GM18873 (cell line): ENCODE results near the gene CDKN2B-AS1.

Source experiments
- ATAC-seq: cut with Tn5 transposase; IDR thresholded peaks from one replicate; pipeline ENCODE4 v1.9.1; 2021; ENCODE audit warnings: mild to moderate bottlenecking, moderate library complexity, moderate number of reproducible peaks; ENCODE audit not compliant: unreplicated experiment, low FRiP score

The CDKN2B-AS1 gene

DNA sequence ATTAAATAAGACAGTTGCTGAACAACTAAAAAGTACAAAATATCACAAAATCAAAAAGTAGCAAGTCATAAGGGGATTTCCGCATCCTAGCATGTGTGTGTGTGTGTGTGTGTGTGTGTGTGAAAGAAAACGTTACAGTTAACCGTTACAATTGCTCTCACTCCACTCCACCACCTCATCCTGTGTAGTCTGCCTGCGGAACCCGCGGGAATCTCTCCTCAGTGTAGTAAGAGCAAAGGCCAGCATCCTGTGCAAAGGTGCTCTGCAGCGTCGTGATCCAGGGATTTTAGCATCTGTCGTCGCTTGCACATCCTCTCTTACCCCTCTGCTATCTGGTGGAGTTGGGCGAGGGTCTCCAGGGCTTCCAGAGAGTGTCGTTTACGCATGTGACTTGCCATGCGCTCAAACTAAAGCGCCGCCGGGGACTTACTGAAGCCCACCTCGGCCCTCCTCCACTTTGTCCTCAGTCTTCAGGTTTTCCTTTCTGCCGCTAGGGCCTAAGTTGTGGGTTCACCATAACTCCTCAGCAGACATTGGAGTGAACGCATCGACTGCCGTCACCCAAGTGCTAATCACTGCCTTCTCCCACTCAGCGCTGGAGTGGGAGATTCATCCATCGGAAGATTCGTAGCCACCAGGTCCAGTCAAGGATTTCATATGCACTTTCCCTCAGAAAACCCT, 10.6 kb downstream of the CDKN2B-AS1 start:
- no peak for ATAC-seq

DNA sequence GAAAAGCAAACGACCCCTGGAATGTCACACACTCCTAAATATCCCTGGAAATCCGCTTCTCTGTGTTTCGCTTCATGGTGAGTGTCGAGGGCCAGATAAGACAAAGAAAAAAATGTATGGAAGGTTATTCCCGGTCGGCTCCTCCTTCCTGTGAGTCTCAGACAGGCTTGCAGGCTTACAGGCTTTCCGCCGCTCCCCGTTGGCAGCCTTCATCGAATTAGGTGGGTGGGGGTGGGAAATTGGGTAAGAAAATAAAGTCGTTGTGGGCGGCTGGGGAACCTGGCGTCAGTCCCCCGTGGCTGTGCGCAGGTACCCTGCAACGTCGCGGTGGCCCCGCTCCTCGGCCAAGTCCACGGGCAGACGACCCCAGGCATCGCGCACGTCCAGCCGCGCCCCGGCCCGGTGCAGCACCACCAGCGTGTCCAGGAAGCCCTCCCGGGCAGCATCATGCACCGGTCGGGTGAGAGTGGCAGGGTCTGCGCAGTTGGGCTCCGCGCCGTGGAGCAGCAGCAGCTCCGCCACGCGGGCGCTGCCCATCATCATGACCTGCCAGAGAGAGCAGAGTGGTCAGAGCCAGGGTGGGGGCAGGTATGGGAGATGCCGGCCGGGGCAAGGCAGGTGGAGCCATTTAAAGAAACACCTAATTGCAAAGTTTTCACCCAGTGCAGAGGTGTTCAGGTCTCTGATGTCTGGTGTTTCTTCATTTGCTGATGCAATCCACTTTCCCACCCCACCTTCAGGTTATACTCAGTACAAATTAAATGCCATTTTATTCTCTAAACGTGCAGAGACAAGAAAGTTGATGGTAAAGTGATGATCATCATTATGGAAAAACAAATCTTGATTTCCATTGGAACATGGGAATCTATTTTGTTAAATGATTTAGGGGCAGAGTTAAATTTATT, 11.4 kb downstream of the CDKN2B-AS1 start:
- ATAC-seq: no peak

DNA sequence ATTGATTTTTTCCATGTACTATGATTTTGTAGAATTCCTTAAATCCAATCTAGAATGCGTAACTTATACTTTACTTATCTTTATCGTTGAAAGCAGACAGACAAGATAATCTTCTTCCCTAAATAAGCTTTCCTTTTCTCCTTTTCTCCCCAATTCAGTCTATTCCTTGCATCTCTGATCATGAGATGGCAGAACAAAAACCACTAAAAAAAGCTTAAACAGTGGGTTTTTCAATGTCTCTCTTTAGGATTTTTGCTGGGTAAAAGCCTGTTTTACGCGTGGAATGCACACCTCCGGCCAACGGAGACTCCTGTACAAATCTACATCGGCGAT, 13.8 kb downstream of the CDKN2B-AS1 start:
- ATAC-seq: no peak

DNA sequence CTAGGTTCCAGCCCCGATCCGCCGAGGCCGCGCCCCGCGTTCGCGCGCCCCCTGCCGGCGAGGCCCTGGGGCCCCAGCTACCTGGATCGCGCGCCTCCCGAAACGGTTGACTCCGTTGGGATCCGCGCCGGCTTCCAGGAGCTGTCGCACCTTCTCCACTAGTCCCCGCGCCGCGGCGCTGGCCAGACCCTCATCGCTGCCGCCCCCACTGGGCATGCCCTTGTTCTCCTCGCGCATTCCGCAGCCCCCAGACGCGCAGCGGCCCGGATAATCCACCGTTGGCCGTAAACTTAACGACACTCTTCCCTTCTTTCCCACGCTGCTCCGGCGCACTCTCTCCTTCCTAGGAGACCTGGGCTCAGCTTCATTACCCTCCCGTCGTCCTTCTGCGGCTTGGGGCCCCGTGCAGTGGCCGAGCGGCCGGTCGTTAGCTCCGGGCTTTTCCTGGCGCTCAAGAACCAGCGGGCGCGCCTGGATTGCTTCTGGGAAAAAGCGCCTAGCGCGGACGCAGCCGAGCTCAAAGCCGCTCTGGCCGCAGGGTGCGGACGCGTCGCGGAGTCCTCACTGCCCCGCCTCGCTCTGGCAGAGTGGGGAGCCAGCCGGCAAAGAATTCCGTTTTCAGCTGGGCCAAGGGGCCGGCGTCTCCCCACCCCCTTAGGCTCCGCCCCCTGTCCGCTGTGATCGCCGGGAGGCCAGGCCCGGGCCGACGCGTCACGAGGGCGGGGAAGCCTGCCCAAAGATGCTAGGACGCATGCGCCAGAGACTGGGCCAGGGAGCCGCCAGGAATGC, 14.3 kb downstream of the CDKN2B-AS1 start, which contains the start of gene CDKN2B:
TSS of gene CDKN2B (minus strand) at position 589 of the 789 bp plus-strand sequence. CDS start at position 237, 352 bp downstream.
- peak; percentile 86 for ATAC-seq

DNA sequence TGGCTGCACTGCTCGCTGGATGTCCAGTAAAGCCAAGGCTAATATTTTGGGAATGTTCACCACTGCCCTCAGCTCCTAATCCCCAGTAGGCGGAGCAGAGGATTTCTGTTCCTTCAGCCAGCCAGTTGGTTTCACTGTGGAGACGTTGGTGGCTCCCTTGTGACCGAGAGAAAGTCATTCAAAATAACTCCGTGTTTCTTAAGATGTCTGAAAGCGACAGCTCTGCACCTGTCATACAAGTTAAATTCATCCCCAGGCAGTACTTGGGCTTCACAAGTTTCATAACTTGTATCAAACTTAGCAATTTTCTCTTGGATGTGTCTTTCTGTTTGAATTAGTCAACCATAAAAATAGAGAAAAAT, 14.9 kb downstream of the CDKN2B-AS1 start:
- peak; percentile 39 for ATAC-seq

DNA sequence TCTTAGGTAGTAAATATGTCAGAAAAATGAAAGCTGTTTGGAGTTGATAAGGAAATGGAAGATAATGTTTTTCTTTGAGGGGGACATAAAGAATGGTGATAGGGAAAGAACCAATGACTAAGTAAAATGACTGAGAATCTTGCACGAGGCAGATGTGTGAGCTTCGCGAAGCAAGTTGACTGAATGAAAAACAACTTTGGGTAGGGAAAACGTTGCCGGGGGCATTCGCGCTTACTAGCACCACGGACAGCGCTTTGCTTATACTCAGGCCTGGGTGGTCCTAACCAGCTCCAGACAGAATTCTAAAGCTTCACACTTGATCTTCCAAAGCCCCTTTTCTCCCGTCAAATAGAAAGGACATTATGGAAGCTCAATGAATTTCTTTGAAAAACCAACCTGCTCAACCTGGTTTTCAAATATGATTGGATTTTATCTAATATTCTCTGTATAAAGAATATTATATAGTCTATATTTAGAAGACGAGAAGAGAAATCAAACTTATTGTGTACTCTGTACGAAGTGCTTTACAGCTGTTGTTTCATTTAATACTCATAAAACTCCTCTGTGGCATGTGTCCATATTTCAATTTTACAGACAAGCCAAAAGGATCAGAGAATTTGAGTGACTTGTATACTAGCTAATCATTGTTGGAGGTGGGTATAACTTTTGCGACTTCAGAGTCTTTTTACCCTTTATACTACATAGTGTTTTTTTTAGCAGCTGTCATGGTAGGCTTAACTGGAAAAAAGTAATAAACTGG, 16.5 kb downstream of the CDKN2B-AS1 start:
- ATAC-seq: no peak

DNA sequence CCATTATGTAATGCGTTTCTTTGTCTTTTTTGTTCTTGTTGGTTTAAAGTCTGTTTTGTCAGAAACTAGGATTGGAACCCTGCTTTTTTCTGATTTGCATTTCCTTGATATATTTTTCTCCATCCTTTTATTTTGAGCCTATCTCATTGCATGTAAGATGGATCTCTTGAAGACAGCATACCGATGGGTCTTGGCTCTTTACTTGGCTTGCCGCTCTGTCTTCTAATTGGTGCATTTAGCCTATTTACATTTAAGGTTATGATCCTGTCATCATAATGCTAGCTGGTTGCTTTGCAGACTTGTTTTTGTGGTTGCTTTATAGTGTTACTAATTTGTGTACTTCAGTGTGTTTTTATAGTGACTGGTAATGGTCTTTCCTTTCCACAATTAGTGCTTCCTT, 27.8 kb downstream of the CDKN2B-AS1 start:
- no peak for ATAC-seq

DNA sequence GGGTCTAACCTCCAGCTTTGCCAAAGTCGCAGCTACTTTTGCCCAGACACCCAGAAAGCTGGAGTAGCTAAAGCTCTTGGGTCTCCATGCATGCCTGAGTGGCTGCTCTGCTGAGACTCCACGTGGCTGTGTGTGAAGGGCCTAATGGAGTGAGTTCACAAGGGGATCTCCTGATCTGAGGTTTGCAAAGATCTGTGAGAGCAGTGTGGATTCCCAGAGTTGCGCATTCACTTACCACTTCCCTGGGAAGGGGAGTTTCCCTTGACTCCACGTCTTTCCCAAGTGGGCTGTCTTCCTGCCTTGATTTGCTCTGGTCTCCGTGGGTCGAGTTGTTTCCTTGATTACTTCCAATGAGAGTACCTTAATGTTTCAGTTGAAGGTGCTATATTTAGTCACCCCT, 32.1 kb downstream of the CDKN2B-AS1 start:
- no peak for ATAC-seq

DNA sequence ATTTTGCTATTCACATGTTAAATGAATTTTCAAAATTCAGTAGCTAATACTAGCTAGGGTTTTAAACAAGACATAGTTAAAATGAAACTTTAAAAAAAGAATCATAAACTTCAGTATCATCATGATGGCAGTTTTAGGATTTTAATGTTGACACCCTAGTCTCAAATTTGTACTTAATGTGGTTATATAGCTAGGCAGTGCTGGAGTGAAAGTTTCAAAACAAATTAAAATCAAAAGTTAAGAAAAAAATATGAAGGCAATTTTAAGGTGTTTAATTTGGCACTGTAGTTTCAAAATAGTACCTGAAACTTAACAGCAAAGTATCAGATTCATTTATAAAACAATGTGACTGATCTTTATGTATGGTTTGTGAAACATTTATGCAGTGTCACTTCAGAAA, 33.8 kb downstream of the CDKN2B-AS1 start:
- ATAC-seq: no peak

DNA sequence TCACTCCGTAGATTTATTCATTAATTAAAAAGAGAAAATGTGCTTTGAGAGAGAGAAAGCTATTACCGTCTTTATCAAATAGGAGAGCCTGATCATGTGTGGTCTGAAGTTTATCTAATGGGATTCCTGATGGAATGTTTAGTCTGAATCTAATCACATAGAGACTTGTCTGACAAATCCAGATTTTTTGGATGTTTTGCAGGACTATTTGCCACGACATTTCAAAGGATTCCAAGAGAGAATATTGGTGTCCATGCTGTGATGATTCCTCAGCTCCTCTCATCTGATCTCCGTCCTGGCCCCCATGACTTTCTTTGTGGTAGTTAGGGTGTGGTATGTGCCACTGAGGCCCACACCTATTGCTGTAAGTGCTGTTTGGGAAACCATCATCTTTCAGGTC, 34.6 kb downstream of the CDKN2B-AS1 start:
- no peak for ATAC-seq

DNA sequence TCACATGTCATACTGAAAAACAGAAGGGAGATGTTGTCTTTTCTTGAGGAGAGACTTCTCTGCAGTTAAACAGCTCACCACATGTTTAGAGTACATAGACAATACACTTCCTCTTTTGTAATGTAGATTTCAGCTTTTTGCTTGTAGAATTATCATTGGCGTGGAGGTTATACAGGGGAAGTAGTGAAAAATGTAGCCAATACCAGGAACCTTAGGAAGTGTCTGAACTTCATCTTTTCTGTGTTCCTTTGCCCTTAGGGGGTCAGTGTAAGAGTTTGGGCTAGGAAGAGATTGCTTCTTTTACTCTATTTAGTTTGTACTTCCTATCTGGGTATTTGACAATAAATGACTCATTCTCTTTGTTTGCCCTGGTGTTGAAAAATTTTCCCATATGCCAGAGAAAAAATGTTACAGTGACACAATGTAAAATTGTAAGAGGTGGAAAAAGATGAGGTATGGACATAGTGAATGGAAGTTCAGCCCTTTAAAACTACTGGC, 35.6 kb downstream of the CDKN2B-AS1 start:
- ATAC-seq: peak; percentile 63

DNA sequence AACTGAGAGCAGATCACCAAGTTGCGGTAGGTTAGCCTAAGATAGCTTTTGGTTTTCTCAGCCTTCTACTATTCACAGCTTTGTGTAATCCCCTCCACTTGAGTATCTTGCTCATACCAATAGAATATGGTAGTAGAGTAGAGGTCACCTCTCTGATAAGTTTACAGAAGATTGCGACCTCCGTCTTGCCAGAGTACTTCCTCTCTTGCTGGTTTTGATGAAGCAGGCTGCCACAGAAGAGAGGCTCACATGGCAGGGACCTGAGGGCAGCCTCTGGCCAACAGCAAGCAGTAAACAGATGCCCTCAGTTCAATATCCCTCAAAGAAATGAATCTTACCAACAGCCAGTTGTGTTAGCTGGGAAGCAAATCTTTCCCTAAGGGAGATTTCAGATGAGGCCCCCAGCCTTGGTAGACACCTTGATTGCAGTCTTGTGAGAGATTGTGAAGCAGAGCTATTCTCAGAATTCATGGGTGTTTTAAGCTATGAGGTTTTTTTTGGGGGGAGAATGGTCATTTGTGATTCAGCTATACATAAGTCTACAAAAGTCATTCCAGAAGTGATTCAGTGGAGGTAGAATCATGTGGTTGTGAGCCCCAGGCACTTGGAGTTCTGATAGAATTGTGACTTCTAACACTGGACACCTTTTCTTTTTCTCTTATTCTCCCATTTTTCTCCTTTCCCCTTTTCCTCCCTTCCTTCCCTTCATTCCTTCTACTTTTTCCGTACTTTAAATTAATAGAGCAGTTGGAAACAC, 37.2 kb downstream of the CDKN2B-AS1 start:
- ATAC-seq: no peak

DNA sequence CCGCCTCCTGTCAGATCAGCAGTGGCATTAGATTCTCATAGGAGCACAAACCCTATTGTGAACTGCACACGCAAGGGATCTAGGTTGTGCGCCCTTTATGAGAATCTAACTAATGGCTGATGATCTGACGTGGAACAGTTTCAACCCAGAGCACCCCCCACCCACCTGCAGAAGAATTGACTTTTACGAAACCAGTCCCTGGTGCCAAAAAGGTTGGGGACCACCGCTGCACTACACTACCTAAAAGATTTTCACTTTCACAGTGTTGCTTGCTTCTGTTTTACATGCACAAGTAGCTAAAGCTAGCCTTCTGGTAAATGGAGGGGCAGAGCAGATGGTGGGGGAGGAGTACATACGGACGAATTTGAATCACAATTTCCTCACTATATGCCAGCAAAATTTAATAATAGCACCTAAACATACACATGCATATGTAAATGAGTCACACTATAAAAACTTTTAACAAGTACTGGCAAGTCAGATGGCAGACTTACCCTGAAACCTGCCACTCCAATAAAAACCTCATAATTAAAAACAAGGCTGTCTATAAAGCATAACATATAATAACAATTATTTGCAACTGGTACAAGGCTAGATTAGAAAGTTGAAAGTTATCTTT, 38.5 kb downstream of the CDKN2B-AS1 start:
- no peak for ATAC-seq

DNA sequence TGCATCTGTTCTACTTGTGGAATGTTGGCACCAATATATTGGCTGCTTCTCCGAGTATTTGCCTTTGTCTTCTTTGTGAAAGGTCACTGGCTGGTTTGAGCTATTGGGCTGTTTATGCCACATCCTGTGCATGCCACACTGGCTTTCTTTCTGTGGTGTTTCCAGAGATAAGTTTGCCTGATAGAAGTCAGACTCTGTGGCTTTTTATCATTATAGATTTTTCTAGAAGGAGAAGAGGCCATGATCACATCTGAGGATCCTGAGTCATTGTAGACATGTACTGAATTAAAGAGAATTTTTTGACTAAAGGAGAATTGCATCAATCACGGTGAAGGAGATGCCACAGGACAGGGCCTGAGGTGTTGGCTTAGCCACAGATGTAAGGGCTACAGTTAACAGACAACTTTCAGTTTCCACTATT, 41.0 kb downstream of the CDKN2B-AS1 start:
- ATAC-seq: no peak

DNA sequence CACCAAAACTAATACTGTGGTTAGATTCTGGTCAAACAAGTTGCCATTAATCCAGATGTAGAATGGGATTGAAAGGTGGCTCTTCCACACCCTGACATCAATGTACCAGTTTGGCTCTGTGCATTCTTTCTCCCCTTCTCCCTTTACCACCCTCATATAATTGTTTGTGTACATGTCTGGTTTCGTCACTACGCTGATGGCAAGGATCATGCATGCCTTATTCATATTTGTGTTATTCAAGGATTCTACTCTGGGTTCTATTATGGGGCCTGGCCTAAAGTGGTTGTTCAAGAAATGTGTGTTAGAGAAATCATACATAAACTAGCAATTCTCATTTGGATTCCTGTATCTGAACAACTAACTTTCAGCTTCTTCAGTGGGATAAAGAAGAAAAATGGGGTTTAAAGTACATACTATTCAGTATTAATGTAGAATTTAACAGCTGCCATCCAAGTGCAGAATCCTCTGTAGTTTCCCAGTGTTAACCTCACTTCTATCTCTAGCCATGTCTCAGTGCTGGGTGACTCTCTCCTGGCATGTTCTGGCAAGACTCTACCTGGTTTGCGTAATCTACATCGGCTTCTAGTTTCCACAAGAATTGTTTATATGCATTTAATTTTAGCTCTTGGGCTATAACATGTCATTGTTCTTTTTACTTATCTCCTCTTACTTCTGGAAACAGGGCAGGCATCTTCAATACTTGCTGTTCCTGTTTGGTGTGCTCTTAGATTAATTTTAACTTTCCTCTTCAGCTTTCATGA, 42.5 kb downstream of the CDKN2B-AS1 start:
- ATAC-seq: no peak

DNA sequence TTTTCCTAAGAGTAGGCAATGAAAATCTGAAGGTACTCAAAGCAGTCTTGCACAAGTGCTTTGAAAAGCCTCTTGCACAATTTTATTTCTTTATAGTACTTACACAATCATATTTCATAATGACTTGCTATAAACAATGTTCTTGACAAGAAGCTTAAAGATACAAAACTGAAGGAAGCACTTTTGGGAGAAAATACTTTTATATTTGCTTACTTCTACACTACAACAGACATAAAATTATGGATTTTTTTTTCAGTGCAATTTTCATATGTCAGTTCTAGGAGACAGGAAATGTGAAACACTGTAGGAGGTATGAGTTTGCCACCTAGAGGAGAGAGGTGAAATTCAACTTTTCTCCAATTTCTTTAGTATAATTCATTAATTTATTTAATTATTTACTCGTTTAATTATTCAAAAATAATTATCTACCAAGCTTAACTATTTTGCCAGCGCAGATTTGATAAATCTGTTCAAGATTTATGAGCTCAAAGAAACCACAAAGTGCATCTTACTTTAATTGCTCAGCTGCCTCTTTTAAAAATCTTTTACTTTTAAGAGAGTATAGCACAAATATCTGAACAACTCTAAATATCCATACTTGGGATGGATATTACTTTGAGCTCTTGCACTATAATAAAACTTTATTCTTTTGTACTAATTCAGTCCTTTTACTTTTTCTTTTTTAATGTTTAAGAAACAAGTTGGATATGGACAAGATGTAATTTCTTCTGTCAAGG, 43.5 kb downstream of the CDKN2B-AS1 start:
- no peak for ATAC-seq

DNA sequence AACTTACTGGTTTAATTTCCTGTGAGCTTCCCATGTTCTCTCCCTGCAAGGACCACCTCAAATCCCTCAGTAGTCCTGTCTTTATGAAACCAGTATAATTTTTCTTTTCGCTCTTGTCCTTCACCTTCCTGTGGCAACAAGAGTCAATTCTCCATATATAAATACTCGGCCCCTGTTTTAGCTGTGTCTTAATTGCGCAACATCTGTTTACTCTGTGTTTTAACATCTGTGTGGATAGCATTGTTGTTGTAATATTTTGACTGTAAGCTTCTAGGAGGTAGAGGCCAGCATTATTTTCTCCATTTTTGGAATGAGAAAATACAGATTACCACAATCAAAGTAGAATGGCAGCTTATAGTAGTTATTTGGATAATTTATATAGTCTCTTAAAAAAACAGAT, 44.7 kb downstream of the CDKN2B-AS1 start:
- no peak for ATAC-seq

DNA sequence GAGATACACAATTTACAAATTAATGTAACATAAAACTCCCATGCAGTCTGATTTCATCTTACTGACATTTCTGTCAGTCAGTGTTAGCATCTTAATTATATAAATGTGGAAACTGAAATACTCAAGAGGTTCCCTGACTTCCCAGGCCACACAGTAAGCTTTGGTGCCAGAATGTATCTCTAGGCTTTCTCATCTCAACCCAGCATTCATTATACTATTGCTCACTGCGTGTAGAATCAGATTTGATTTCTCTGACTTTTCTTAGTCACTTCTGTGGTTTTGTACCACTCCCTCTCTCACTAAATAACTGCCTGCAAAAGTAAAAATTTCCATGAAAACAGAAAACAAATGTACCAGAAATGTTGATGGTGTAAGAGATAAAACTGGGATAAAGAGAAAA, 46.2 kb downstream of the CDKN2B-AS1 start:
- ATAC-seq: no peak
